ENCODE measurements around the gene ZMYND8.
"Not testable (repeated sequence)": the region's sequence is repeated elsewhere in the genome, so short reads cannot be mapped to it uniquely, and the experiment has no call there.

Gene ZMYND8

DNA sequence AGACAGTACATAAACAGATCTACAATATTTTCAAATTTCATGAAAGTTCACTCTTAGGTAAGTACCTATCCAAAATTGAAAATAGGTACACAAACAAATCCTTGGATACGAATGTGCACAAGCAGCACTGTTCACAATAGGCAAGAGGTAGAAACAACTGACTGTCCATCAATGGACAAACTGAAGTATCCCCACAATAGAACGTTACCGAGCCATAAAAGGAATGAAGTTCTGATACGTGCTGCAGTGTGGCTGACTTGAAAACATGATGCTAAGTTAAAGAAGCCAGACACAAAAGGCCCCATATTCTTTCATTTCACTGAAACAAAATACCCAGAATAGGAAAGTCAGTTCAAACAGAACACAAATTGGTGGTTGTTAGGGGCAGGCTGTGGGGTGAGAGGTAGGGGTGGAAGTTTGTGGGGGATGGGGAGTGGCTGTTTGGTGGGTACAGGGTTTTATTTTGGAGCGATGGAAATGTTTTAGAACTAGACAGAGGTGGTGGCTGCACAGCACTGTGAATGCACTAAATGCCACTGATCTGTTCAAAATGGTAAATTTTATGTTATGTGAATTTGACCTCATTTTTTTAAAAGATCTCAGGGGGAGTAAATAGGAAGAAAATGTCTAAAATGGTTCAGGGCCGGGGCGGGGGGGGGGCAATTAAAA lies 89.5 kb downstream of the ZMYND8 start:
- no peak overlapping the region for H3K27ac ChIP-seq
- TF ChIP-seq ZFX (IDR thresholded peaks at IDR 0.05), result no peak
- TF ChIP-seq, protein P1, sequence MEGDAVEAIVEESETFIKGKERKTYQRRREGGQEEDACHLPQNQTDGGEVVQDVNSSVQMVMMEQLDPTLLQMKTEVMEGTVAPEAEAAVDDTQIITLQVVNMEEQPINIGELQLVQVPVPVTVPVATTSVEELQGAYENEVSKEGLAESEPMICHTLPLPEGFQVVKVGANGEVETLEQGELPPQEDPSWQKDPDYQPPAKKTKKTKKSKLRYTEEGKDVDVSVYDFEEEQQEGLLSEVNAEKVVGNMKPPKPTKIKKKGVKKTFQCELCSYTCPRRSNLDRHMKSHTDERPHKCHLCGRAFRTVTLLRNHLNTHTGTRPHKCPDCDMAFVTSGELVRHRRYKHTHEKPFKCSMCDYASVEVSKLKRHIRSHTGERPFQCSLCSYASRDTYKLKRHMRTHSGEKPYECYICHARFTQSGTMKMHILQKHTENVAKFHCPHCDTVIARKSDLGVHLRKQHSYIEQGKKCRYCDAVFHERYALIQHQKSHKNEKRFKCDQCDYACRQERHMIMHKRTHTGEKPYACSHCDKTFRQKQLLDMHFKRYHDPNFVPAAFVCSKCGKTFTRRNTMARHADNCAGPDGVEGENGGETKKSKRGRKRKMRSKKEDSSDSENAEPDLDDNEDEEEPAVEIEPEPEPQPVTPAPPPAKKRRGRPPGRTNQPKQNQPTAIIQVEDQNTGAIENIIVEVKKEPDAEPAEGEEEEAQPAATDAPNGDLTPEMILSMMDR (conservative IDR thresholded peaks at IDR 0.05), result no peak

DNA sequence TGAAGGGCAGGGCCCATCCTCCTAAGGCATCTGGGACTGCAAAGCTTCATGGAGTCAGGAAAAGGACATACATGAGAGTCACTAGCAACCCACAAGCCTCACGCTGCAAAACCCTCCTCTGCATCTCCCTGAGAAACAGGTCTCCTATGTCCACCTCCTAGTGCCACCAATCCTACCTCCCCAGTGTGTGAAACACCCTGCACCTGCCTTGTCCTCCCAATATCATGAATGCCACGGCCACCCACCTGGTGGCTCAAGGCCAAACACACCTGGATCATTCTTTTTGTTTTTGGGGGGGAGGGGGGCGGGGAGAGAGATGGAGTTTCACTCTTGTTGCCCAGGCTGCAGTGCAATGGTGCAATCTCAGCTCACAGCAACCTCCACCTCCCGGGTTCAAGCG lies 90.5 kb downstream of the ZMYND8 start:
- H3K27ac ChIP-seq, result no peak overlapping the region
- TF ChIP-seq ZFX (IDR thresholded peaks at IDR 0.05), result no peak
- TF ChIP-seq, protein P1 (conservative IDR thresholded peaks at IDR 0.05), result no peak

DNA sequence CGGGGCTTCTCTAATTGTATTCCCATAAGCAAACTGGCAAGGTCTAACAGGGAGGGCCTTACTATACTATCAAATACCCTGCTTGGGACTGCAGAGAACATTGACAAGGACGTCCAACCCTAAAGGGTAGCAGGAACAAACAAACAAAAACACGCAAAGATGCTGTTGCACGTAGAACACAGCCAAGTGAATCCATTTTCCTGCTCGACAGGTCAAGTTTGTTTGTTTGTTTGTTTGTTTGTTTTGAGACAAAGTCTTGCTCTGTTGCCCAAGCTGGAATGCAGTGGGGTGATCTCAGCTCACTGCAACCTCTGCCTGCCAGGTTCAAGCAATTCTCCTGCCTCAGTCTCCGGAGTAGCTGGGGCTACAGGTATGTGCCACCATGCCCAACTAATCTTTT lies 91.3 kb downstream of the ZMYND8 start:
- no peak overlapping the region for H3K27ac ChIP-seq
- no peak for TF ChIP-seq ZFX (IDR thresholded peaks at IDR 0.05)
- TF ChIP-seq, protein P1 (conservative IDR thresholded peaks at IDR 0.05), result no peak

DNA sequence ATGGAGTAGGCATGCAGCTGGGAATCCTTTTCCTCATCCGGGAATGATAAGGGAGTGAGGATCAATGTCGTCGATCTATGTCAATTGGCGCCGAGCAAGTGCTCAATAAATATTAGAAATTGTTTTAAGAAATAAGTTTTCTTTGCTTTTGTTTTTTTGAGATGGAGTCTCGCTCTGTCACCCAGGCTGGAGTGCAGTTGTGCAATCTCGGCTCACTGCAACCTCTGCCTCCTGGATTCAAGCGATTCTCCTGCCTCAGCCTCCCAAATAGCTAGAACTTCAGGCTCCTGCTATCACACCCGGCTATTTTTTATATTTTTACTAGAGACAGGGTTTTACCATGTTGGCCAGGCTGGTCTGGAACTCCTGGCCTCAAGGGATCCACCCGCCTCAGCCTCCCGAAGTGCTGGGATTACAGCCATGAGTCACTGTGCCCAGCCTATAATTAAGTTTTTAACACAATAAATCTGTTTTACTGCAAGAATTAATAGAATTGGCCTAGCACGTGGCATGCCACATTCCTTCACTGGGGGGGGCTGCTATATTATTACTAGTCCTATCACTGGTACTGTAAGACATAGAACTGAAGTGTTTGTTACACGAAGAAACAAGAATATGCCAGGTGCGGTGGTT lies 92.2 kb downstream of the ZMYND8 start:
- H3K27ac ChIP-seq, result not testable (repeated sequence)

DNA sequence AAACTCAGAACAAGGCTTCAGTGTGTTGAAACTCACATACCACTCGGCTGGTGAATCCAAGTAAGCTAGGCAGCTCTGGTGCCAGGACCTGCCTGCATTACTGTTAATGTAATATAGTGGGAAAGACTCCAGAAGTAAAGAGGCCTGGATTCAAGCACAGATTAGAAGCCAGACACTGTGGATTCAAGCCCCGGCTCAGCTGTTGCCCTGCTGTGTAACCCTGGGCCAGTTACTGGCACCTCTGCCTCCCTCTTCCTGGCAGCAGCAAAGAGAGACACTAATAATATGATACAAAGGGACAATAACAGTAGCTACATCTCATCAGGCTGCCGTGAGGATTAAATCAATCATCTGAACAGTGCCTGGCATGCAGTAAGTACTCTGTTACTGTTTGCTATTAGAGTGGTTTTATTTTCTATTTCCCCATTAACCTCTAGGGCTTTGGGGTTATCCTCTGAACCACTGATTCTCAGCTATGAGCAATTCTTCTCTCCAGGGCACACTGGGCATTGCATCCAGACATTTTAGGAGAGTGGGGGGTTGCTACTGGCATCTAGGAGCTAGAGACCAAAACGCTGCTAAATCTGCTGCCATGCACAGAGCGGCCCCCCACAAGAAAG lies 92.9 kb downstream of the ZMYND8 start:
- H3K27ac ChIP-seq, result no peak overlapping the region
- TF ChIP-seq, protein P1 (conservative IDR thresholded peaks at IDR 0.05), result no peak
- no peak for TF ChIP-seq ZFX (IDR thresholded peaks at IDR 0.05)

DNA sequence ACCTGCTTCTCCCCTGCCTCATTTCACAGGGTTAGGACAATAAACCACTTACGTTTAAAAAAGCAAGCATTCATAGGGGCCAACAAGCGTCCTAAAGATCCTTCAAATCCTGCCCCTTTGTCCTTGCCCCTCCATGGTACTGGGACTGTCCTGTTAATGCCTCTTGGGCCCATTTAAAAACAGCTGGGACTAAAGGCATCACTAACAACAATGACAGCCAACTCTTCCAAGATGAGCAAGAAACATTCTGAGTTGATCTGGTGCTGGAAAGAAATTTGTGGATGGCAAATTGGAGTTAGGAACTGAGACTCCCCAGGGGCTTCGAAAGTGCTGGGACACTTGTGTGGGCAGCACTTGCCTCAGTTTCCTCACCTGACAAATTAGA lies 93.4 kb downstream of the ZMYND8 start:
- TF ChIP-seq, protein P1 (conservative IDR thresholded peaks at IDR 0.05), result no peak
- TF ChIP-seq ZFX (IDR thresholded peaks at IDR 0.05), result no peak
- H3K27ac ChIP-seq, result no peak overlapping the region

- no peak overlapping the region for H3K27ac ChIP-seq
These were observed 94.0 kb downstream of the ZMYND8 start for GRCh38 chr20:47262365-47263013.

More at GRCh38 chr20:47262365-47263013, 94.0 kb downstream of the ZMYND8 start:
- TF ChIP-seq, protein P1 (conservative IDR thresholded peaks at IDR 0.05), result no peak
- TF ChIP-seq ZFX (IDR thresholded peaks at IDR 0.05), result no peak
